OCI-LY7 (cell line): ENCODE data around the gene DDC.

Source experiments
- CTCF ChIP-seq: fragments of 200-600 bp; sonication (generic); conservative IDR thresholded peaks from 2 replicates; pipeline ENCODE4 v1.5.1; 2014; ENCODE audit warnings: mild to moderate bottlenecking, antibody characterized with exemption, low read length, moderate library complexity, mixed read lengths
- EZH2phosphoT487 ChIP-seq: fragments of 200-600 bp; sonication (generic); IDR thresholded peaks from 2 replicates; pipeline ENCODE4 v1.6.1; 2018; ENCODE audit warnings: low read depth, borderline replicate concordance, mild to moderate bottlenecking, mixed run types, antibody characterized with exemption, low read length, moderate library complexity, mixed read lengths

- TF ChIP-seq CTCF = no peak
- TF ChIP-seq EZH2phosphoT487 = no peak
Observed at GRCh38 chr7:50427518-50427917, 137.7 kb downstream of the DDC start.
